HG03280 (cell line): ENCODE results near the gene CTNNAL1.
"Not testable (repeated sequence)": the region's sequence is repeated elsewhere in the genome, so short reads cannot be mapped to it uniquely, and the experiment has no call there.

Source experiments
- ATAC-seq: cut with Tn5 transposase; IDR thresholded peaks from one replicate; pipeline ENCODE4 v1.9.1; 2021; ENCODE audit warnings: mild to moderate bottlenecking, moderate library complexity; ENCODE audit not compliant: unreplicated experiment

CTNNAL1 gene, protein sequence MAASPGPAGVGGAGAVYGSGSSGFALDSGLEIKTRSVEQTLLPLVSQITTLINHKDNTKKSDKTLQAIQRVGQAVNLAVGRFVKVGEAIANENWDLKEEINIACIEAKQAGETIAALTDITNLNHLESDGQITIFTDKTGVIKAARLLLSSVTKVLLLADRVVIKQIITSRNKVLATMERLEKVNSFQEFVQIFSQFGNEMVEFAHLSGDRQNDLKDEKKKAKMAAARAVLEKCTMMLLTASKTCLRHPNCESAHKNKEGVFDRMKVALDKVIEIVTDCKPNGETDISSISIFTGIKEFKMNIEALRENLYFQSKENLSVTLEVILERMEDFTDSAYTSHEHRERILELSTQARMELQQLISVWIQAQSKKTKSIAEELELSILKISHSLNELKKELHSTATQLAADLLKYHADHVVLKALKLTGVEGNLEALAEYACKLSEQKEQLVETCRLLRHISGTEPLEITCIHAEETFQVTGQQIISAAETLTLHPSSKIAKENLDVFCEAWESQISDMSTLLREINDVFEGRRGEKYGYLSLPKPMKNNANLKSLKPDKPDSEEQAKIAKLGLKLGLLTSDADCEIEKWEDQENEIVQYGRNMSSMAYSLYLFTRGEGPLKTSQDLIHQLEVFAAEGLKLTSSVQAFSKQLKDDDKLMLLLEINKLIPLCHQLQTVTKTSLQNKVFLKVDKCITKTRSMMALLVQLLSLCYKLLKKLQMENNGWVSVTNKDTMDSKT

DNA sequence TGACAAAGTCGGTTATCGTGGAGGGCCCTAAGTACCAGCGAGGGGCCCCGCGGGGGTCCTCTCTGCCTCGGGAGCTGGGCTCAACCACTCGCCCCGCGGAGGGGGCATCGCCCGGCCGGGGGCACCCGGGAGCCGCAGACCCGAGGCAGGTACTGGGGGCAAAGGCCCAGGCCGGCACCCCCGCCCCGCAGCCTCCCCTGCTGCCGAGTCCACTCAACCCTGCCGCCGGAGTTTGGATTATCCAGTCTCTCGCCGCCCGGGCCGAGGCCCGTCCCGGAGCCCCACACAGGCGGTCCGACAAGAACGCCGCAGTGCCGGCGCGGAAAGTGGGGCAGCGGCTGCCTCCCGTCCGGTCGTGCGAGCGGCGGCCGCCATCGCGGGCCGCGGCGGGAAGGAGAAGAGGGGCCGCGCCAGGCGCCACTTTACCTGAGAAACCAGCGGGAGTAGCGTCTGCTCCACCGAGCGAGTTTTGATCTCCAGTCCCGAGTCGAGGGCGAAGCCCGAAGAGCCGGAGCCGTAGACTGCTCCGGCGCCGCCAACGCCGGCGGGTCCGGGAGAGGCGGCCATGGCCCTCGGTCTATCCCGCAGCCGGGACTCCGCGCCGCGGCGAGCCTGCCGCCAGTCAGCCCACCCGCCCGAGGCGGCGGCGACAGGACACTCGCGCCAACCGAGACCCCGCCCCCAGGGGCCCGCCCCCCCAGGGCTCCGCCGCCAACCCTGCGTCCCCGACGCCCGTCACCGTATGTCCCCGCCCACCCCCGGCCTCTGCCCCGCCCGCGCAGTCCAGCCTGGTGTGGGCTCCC lies at the start of gene CTNNAL1:
CTNNAL1 (minus strand) TSS at position 624 of the 803 bp plus-strand sequence; CDS start at position 567, 57 bp downstream.
- peak; percentile 78 for ATAC-seq

DNA sequence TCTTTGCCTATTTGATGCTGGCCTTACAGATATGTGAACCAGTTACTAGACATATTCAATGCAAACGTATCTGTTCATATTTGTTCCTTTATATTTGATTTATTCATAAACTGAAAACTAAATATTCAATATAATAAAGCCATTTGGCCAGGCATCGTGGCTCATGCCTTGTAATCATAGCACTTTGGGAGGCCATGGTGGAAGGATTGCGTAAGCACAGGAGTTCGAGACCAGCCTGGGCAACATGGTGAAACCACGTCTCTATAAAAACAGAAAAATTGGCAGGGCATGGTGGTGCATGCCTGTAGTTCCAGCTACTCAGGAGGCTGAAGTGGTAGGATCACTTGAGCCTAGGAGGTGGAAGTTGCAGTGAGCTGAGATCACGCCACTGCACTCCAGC lies 49.2 kb upstream of the CTNNAL1 start:
- ATAC-seq = no peak

DNA sequence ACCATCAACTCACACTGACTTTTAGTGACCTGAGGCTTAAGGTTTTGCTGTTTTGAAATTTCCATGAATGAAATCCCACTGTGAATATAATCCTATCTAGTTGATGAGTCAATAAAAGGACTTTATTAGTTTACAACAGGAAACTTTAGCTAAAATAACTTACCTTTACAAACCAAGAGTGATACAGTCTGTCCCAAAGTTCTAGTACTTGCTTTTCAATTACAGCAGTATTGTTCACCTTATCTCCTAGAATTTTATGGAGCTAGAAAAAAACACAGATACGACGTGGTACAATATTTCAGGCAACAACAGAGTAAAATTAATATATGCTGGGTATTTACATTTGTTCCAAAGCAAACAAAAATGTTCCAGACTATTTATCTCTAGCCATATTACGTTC lies 46.9 kb upstream of the CTNNAL1 start:
- no peak for ATAC-seq

DNA sequence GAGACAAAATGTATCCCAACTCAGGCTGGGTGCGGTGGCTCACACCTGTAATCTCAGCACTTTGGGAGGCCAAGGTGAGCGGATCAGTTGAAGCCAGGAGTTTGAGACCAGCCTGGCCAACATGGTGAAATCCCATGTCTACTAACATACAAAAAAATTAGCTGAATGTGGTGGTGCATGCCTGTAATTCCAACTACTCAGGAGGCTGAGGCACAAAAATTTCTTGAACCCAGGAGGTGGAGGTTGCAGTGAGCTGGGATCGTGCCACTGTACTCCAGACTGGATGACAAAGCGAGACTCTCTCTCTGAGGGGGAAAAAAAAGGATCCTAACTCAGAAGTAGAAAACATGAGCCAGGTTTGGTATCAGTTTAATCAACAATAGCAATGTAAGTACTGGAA lies 39.8 kb upstream of the CTNNAL1 start:
- not testable (repeated sequence) for ATAC-seq

DNA sequence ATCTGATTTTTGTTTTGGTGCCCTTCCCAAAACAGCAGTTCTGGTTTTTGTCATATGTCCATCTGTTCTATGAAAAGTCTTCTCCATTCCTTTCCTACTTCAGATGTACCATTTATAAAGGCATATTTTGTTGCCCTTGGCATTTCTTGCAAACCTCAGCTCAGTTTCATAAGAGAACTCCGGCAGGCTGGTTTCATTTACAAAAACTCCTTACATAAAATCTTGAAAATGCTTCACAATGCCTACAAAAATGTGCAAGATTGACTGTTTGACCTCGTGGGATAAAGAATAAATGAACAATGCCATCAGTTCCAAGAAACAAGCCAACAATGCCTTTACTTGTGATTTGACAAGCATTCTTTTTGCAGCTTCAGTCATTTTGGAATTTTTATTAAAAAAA lies 39.1 kb upstream of the CTNNAL1 start:
- no peak for ATAC-seq

DNA sequence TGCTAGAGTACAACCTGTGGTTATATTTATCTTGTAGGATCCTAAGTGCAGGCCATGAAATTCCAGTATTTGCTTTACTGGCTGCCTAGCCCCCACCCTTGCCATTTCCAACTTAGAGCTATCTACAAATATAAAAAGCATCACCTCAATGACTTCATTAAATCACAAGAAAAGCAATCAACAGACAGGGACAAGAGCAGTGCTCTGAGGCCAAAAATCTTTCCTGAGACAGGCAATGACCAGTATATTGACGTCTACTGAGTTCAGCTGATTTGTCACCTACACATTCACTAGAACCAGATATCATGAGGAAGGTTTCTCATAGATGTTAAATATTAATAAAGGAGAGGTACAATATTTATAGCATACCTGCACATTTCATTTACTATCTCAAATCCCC lies 38.4 kb upstream of the CTNNAL1 start:
- ATAC-seq = no peak

DNA sequence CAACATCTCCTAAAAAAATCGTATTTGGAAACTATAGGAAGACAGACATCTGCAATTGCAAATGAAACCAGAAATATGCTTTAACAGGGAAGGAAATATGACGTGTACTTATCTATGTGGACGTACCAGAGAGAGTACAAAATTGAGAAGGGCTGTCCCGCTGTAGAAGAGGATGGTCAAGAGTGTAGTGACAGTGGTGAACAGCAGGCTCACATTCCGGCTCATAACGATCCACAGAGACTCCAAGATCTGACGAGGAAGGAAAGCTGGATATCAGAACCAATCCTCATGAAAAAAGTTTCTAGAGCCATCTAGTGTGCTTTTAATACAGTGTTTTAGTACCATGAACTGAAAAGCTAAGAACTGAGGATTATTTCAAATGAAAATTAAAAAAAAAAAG lies 37.1 kb upstream of the CTNNAL1 start:
- ATAC-seq = no peak

DNA sequence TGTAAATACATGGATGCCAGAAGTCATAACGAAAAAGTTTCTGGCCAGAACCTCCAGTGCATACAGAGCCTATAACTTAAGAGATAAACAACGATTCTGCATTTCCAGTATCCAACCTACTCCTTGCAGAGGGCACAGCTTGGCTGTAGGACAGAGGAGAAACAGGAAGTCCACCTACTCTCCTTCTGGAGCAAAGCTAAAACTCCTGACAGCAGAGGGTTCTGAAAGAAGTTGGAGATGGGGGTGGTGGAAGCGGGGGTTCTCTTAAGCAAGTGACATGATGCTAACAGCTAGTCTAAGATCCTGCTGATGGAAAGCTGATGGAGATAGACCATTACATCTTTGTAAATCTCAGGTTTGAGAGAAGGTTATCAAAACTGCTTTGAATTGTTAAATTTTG lies 35.5 kb upstream of the CTNNAL1 start:
- no peak for ATAC-seq

DNA sequence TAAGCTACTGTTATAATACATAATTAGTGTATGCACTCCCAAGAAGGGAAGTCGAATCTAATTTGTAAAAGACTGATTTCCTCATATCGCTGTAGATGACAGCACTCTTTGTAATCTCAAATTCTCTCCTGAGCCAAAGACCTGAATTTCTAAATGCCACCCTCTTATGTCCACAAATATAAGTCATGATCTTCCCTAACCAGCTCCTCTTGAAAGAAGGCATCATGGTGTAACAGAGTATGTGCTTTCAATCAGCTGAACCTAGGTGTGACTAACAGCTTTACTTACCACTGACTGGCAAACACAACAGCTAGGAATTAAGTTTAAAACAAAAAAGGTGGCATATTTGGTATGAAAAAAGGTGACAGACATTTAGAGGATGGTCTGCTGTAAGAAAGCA lies 34.0 kb upstream of the CTNNAL1 start:
- no peak for ATAC-seq

DNA sequence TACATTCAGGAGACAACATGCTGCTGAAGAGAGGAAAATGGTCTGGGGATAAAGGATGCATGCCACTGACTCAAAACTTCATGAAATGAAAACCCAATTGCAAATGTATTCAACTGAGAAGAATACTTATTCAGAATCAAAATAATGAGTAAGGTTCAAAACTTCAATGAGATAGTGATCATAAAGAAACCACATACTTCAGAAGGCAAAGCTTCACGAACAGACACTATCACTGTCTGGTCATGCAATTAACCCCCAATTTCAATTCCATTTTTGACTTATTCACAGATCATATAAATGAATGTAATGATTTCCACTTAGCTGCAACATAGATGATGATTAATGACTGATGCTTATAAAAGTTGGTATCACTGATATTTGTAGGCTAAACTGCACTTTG lies 33.0 kb upstream of the CTNNAL1 start:
- ATAC-seq = no peak

DNA sequence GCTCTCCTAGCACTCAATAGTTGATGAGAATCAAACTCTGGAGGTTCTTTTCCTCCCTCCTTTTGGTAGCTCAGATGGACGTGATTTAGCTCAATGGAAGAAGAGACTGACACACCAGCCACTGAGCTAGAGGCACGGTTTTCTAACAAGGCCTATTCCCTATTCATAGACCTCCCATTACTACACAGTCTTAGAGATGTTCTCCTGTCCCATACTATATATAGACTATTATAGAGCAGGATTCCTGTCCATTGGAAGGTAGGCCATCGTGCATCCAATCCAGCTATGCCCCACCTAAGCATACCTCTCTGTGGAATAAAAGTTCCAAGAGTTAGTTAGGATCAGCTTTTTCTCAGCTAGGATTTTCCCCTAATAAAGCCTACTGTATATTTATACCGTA lies 30.3 kb upstream of the CTNNAL1 start:
- ATAC-seq = no peak

DNA sequence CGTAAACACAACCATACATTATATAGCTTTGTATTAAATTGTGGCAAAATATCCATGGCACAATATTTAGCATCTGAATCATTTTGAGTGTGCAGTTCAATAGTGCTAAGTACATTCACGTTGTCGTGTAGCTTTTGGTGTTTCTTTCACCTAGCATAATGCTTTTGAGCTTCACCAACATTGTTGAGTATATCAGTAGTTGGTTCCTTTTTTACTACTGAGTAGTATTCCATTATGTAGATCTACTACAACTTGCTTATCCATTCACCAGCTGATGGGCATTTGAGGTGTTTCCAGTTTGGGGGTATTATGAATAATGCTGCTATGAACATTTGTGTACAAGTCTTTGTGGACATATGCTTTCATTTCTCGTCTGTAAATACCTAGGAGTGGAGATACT lies 27.3 kb upstream of the CTNNAL1 start:
- ATAC-seq = no peak

DNA sequence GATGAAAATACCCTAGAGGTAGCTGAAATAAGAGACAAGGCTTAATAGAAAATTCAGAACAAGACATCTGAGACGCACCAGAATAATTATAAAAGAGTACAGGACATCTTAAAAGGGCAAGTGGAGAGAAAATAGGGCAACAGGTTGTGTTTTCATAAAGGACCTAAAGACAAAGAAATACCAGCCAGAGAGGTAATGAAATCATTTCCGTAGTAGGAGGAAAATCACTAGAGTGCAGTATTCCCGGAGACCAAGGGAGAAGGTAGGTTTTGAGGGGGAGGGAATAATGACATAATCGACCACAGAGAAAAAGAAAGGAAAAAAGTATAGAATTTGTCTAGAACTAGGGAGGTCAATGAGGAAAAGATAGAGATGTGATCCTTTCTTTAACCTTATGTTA lies 26.2 kb upstream of the CTNNAL1 start:
- ATAC-seq = no peak

DNA sequence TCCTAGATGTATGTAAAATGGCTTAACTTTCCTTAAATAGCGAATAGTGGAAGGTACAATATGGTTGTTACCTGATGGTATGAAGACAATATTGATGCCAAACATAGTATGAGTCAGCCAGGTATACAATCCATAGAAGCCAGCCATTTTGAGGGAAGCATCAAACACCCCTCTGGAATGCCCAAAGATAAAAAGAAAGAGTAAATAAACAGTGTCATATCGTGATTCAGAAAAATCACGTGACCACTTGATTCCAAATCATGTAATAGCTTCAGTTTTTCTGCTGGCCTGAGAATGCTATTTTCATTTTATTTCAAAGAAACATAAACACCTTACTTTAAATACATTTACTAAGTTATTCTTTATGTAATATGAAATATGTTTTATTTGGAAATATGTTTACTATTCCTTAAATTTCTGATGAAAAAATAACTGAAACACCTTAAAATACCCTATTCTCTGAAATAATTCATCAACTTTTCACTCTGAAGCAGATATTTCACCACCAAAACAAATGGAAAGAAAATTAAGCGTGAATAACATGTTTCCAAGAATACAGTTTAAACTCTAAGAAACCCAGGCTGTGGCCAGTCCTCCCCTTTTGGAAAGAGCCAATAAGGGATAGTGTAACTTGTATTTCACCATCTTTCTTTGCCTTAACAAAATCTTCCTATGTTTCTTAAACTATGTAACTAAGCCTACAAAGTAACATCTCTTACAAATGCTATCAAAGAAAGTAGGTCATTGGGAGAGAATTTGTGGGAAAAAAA lies 24.8 kb upstream of the CTNNAL1 start:
- no peak for ATAC-seq

DNA sequence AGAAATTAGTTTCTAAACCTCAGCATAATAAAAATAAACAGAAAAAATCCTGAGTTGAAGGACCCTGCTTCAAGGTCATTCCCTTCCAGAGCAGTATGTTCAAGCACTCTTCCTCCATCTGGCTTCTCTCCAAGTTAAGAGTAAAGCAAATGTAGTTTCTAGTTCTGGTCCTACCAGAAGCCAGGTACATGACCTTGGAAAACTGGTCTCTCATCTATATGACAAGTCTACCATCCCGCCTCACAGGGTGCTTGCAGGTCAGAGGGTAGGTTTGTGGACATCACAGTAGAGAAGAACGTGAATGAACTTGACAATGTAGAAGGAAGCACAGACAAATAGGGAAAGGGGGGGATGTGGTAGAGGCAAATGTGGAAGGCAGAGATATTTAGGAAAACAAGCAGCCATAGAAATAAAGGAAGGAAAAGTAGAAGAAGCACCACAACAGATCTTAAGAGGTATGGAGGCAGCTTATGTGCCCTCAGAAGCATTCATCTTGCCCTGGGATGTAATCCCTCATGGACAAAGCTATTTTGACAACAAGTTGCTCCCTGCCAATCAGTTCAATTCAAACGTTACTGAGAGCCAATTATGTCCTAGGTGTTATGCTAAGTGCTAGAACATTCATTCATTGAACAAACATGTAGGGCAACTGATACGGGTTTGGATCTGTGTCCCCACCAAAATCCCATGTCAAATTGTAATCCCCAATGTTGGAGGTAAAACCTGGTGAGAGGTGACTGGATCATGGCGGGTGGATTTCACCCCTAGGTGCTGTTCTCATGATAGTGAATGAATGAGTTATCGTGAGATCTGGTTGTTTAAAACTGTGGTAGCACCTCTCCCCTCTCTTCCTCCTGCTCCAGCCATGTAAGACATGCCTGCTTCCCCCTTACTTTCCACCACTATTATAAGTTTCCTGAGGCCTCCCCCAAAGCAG lies 23.7 kb upstream of the CTNNAL1 start:
- no peak for ATAC-seq

DNA sequence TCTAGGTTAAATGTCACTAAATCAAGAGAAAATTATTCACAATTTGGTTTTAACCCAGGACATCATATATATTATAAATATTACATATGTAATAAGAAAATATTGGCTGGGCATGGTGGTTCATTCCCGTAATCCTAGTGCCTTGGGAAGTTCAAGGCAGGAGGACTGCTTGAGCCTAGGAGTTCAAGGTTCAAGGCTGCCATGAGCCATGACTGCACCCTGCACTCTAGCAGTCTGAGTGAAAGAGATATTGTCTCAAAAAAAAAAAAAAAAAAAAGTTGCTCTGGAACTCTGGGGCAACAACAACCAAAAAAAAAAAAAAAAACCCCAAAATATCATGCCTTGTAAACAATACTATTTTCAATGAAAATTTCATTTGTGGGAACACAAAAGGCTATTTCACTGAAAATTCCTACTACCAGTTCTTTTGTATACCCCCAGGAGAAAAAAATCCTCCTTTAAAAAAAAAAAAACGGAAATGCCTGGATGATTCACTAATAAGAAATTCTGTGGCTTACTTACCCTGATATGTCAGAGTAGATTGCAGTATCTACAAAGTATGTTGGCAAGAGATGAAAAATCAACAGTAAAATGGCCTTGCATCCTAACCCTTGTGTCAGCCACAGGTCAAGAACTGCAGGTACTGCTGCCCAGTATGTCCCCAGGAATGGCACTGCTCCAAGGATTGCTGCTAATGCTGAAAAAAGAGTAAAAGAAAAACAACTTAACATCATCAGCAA lies 22.6 kb upstream of the CTNNAL1 start:
- no peak for ATAC-seq

DNA sequence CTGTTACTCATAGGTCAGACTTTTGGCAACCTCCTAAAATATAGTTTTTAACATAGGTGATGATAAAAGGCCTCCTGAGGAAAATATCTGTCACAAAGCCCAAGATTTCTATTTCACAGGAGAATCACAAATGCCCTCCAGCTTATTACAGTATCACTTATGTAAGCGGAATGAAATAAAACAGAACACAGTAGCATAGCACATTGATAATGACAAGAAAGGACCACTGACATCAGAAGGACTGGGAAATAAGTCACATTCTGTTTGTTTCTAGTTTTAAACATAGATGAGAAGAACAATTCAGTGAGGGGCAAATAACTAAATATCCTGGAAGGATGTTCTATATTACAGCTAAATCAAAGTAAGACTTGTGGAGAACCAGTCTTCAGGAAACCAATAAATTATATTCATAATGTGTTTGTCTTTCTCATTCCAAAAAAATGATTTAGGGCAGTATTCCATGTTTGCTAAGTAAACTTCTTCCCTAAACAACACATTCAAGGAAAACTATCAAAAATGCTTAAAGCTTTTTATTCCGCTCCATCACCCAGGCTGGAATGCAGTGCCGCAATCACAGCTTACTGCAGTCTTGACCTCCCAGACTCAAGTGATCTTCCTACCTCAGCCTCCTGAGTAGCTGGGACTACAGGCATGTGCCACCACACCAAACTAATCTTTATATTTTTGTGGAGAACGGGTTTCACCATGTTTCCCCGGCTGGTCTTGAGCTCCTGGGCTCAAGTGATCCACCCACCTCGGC lies 20.8 kb upstream of the CTNNAL1 start:
- no peak for ATAC-seq

DNA sequence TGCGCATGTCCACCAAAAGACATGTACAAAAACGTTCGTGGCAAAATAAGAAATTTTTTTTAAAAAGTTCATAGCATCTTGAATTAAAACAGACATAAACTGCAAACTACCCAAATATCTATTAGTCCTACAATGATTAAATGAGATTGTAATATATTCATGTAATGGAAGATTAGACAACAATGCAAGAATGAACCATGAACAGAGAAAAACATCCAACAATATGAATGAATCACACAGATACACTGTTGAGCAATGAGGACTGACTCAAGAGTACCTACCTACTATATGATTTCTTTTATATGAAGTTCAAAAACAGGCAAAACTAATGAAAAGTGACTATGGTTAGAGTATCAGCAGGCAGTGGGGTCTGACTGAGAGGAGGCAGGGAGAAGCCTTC lies 17.9 kb upstream of the CTNNAL1 start:
- no peak for ATAC-seq
